Skeletal muscle tissue (tissue), 4 donors: ENCODE results near the gene AP1S2. TPM values are rescaled to one million over a fixed set of nuclear protein-coding genes. Genes with fewer than 3 reads are reported as not detected.
A peak's percentile ranks its signal among the peaks of the same experiment; 100 is the strongest.

Experiments
- H3K27ac ChIP-seq: one replicate; pipeline ENCODE4 v1.7.0; 2013; ENCODE audit warnings: mild to moderate bottlenecking, low read depth, low read length, inconsistent platforms
- H3K27me3 ChIP-seq, 3 donors: one replicate each; pipeline ENCODE4 v1.7.0; 2013; ENCODE audit warnings: low read length in 3 of 3; ENCODE audit not compliant: control insufficient read depth in 3 of 3, insufficient read depth in 3 of 3
- H3K36me3 ChIP-seq, 3 donors: one replicate each; pipeline ENCODE4 v1.7.0; 2013; ENCODE audit warnings: low read length in 3 of 3; ENCODE audit not compliant: control insufficient read depth in 3 of 3, insufficient read depth in 3 of 3
- H3K4me1 ChIP-seq, 3 donors: one replicate each; pipeline ENCODE4 v1.7.0; 2013; ENCODE audit warnings: low read length in 3 of 3, mild to moderate bottlenecking in 3 of 3; ENCODE audit not compliant: control insufficient read depth in 3 of 3, insufficient read depth in 3 of 3
- H3K4me3 ChIP-seq, 3 donors: one replicate each; pipeline ENCODE4 v1.7.0; 2013; ENCODE audit warnings: low read length in 3 of 3
- H3K9ac ChIP-seq, 3 donors: one replicate each; pipeline ENCODE4 v1.7.0; 2013; ENCODE audit warnings: low read length in 3 of 3, mild to moderate bottlenecking in 3 of 3, moderate library complexity in 2 of 3, low read depth in 1 of 3
- H3K9me3 ChIP-seq, 3 donors: one replicate each; pipeline ENCODE4 v1.7.0; 2013; ENCODE audit warnings: low read length in 3 of 3; ENCODE audit not compliant: control insufficient read depth in 3 of 3
- total RNA-seq: library from RNA; depleted of rRNA; stranded (reverse); fragments of >200 nt; gene quantifications from one replicate; pipeline ENCODE4 v1.2.3, GENCODE V29; 2014
- donor health status: Osteomylitis.

Gene AP1S2
- total RNA-seq, 1 donor from 2014 or later, result 28.2 TPM

- H3K9ac ChIP-seq, result no peak overlapping the region
- no peak overlapping the region for H3K4me3 ChIP-seq
- no peaks in the 10 kb centered on the region for H3K9me3 ChIP-seq
- H3K27me3 ChIP-seq, result peaks cover 0 to 3% (median 0%) of the 10 kb centered on the region in 3 donors
- no peak overlapping the region for H3K27ac ChIP-seq
- no peaks in the 10 kb centered on the region for H3K36me3 ChIP-seq
- peaks cover 0 to 14% (median 0%) of the 10 kb centered on the region in 3 donors for H3K4me1 ChIP-seq
Observed at GRCh38 chrX:15858051-15858450, 3.4 kb upstream of the AP1S2 start.

GRCh38 chrX:15856636-15857035, 2.0 kb upstream of the AP1S2 start:
- Histone ChIP-seq H3K36me3 (no peaks in the 10 kb centered on the region), H3K9ac (peak overlapping the region in 1 of 3 donors; percentile 43), H3K9me3 (no peaks in the 10 kb centered on the region), H3K4me3 (no peak overlapping the region), H3K4me1 (peaks cover 0 to 14% (median 0%) of the 10 kb centered on the region in 3 donors), H3K27me3 (peaks cover 0 to 3% (median 0%) of the 10 kb centered on the region in 3 donors), H3K27ac (peak overlapping the region; percentile 48)

- Histone ChIP-seq H3K9me3 (no peaks in the 10 kb centered on the region), H3K36me3 (no peaks in the 10 kb centered on the region), H3K4me1 (peaks cover 0 to 14% (median 0%) of the 10 kb centered on the region in 3 donors), H3K9ac (peak overlapping the region; percentile 10 to 43 (median 40)), H3K4me3 (no peak overlapping the region), H3K27ac (peak overlapping the region; percentile 48), H3K27me3 (peaks cover 0 to 3% (median 0%) of the 10 kb centered on the region in 3 donors)
Observed at GRCh38 chrX:15856222-15856587, 1.6 kb upstream of the AP1S2 start.

GRCh38 chrX:15855568-15856221, 1.1 kb upstream of the AP1S2 start:
- Histone ChIP-seq H3K4me3 (peak overlapping the region; percentile 88 to 91 (median 89)), H3K27me3 (peaks cover 0 to 3% (median 0%) of the 10 kb centered on the region in 3 donors), H3K27ac (peak overlapping the region; percentile 88), H3K9ac (peak overlapping the region; percentile 79 to 87 (median 83)), H3K4me1 (peaks cover 0 to 17% (median 0%) of the 10 kb centered on the region in 3 donors), H3K9me3 (no peaks in the 10 kb centered on the region), H3K36me3 (no peaks in the 10 kb centered on the region)

GRCh38 chrX:15854080-15854655, 445 bp downstream of the AP1S2 start:
- H3K9me3 ChIP-seq, result no peaks in the 10 kb centered on the region
- H3K4me3 ChIP-seq, result peak overlapping the region; percentile 75 to 83 (median 77)
- H3K4me1 ChIP-seq, result peaks cover 0 to 25% (median 0%) of the 10 kb centered on the region in 3 donors
- H3K27ac ChIP-seq, result peak overlapping the region; percentile 80
- H3K27me3 ChIP-seq, result peaks cover 0 to 3% (median 0%) of the 10 kb centered on the region in 3 donors
- H3K36me3 ChIP-seq, result no peaks in the 10 kb centered on the region
- H3K9ac ChIP-seq, result peak overlapping the region; percentile 68 to 82 (median 74)

- peak overlapping the region; percentile 68 to 82 (median 74) for H3K9ac ChIP-seq
- peaks cover 0 to 25% (median 0%) of the 10 kb centered on the region in 3 donors for H3K4me1 ChIP-seq
- H3K27me3 ChIP-seq, result peaks cover 0 to 3% (median 0%) of the 10 kb centered on the region in 3 donors
- H3K27ac ChIP-seq, result peak overlapping the region; percentile 80
- no peaks in the 10 kb centered on the region for H3K9me3 ChIP-seq
- no peaks in the 10 kb centered on the region for H3K36me3 ChIP-seq
- H3K4me3 ChIP-seq, result peak overlapping the region; percentile 75 to 83 (median 77)
Observed at GRCh38 chrX:15853586-15854079, 980 bp downstream of the AP1S2 start.

- H3K27ac ChIP-seq, result peak overlapping the region; percentile 78
- H3K4me1 ChIP-seq, result peaks cover 3 to 17% (median 7%) of the 10 kb centered on the region in 3 donors
- no peaks in the 10 kb centered on the region for H3K9me3 ChIP-seq
- peaks cover 3 to 5% (median 4%) of the 10 kb centered on the region in 3 donors for H3K36me3 ChIP-seq
- no peak overlapping the region for H3K4me3 ChIP-seq
- peak overlapping the region in 2 of 3 donors; percentile 42 to 52 for H3K9ac ChIP-seq
- no peaks in the 10 kb centered on the region for H3K27me3 ChIP-seq
Observed at GRCh38 chrX:15849555-15849954, 5.1 kb downstream of the AP1S2 start.

GRCh38 chrX:15848576-15848975, 6.0 kb downstream of the AP1S2 start:
- Histone ChIP-seq H3K27me3 (no peaks in the 10 kb centered on the region), H3K4me3 (no peak overlapping the region), H3K9me3 (no peaks in the 10 kb centered on the region), H3K4me1 (peaks cover 3 to 11% (median 7%) of the 10 kb centered on the region in 3 donors), H3K27ac (peak overlapping the region; percentile 78), H3K9ac (peak overlapping the region; percentile 50 to 70 (median 52)), H3K36me3 (peaks cover 3 to 7% (median 4%) of the 10 kb centered on the region in 3 donors)

GRCh38 chrX:15843960-15844359, 10.7 kb downstream of the AP1S2 start:
- no peaks in the 10 kb centered on the region for H3K9me3 ChIP-seq
- H3K36me3 ChIP-seq, result peaks cover 3 to 8% (median 7%) of the 10 kb centered on the region in 3 donors
- H3K9ac ChIP-seq, result no peak overlapping the region
- H3K4me1 ChIP-seq, result peaks cover 3 to 10% (median 6%) of the 10 kb centered on the region in 3 donors
- H3K27ac ChIP-seq, result no peak overlapping the region
- no peaks in the 10 kb centered on the region for H3K27me3 ChIP-seq
- no peak overlapping the region for H3K4me3 ChIP-seq
